H9 (cell line): ENCODE measurements around the gene PFN4. TPM values are rescaled to one million over a fixed set of nuclear protein-coding genes. Genes with fewer than 3 reads are reported as not detected.

Experiments used
- DNase-seq: peaks from one replicate; pipeline ENCODE4 v3.0.0-alpha.2; 2017
- H2AFZ ChIP-seq: one replicate; pipeline ENCODE4 v1.6.1; 2013; ENCODE audit warnings: mild to moderate bottlenecking, low read length, control low read depth, moderate library complexity
- H2AK5ac ChIP-seq: 2 replicates; pipeline ENCODE4 v1.6.1; 2013; ENCODE audit warnings: low read length, control low read depth, mixed read lengths; ENCODE audit not compliant: insufficient read length
- H2BK120ac ChIP-seq: one replicate; pipeline ENCODE4 v1.6.1; 2013; ENCODE audit warnings: low read depth, mild to moderate bottlenecking, low read length, control low read depth, inconsistent platforms; ENCODE audit not compliant: poor library complexity, severe bottlenecking
- H2BK12ac ChIP-seq: 2 replicates; pipeline ENCODE4 v1.6.1; 2013; ENCODE audit warnings: low read length, control low read depth, mixed read lengths, low read depth; ENCODE audit not compliant: insufficient read length
- H2BK15ac ChIP-seq: 2 replicates; pipeline ENCODE4 v1.6.1; 2013; ENCODE audit warnings: low read depth, low read length, control low read depth
- H2BK20ac ChIP-seq: one replicate; pipeline ENCODE4 v1.6.1; 2013; ENCODE audit warnings: low read depth, mild to moderate bottlenecking, low read length, control low read depth, inconsistent platforms; ENCODE audit not compliant: poor library complexity, severe bottlenecking
- H2BK5ac ChIP-seq: 2 replicates; pipeline ENCODE4 v1.6.1; 2013; ENCODE audit warnings: low read length, control low read depth, mixed read lengths; ENCODE audit not compliant: insufficient read length
- H3K14ac ChIP-seq: 2 replicates; pipeline ENCODE4 v1.6.1; 2013; ENCODE audit warnings: low read length, control low read depth; ENCODE audit not compliant: insufficient read depth
- H3K18ac ChIP-seq: 2 replicates; pipeline ENCODE4 v1.6.1; 2013; ENCODE audit warnings: low read depth, mild to moderate bottlenecking, mixed read lengths, low read length, control low read depth; ENCODE audit not compliant: insufficient read length
- H3K23ac ChIP-seq: 2 replicates; pipeline ENCODE4 v1.6.1; 2013; ENCODE audit warnings: low read length, control low read depth, mixed read lengths, low read depth; ENCODE audit not compliant: insufficient read length
- H3K23me2 ChIP-seq: 2 replicates; pipeline ENCODE4 v1.6.1; 2013; ENCODE audit warnings: low read depth, mild to moderate bottlenecking, mixed read lengths, low read length, control low read depth; ENCODE audit not compliant: insufficient read length, poor library complexity, severe bottlenecking
- H3K27ac ChIP-seq: 2 replicates; pipeline ENCODE4 v1.5.1; 2013; ENCODE audit warnings: low read length, control low read depth, mixed read lengths, low read depth; ENCODE audit not compliant: insufficient read length
- H3K27me3 ChIP-seq: 2 replicates; pipeline ENCODE4 v1.6.1; 2013; ENCODE audit warnings: low read length, control low read depth, inconsistent platforms; ENCODE audit not compliant: insufficient read depth
- H3K4ac ChIP-seq: 2 replicates; pipeline ENCODE4 v1.6.1; 2013; ENCODE audit warnings: low read depth, mild to moderate bottlenecking, control low read depth, inconsistent platforms, low read length, moderate library complexity
- H3K4me1 ChIP-seq: 2 replicates; pipeline ENCODE4 v1.6.1; 2013; ENCODE audit warnings: low read length, control low read depth, inconsistent platforms; ENCODE audit not compliant: insufficient read depth
- H3K4me2 ChIP-seq: 2 replicates; pipeline ENCODE4 v1.6.1; 2013; ENCODE audit warnings: low read length, control low read depth, mixed read lengths; ENCODE audit not compliant: insufficient read length, insufficient read depth
- H3K56ac ChIP-seq: 2 replicates; pipeline ENCODE4 v1.6.1; 2013; ENCODE audit warnings: low read depth, mild to moderate bottlenecking, mixed read lengths, low read length, control low read depth; ENCODE audit not compliant: insufficient read length
- H3K79me1 ChIP-seq: 2 replicates; pipeline ENCODE4 v1.6.1; 2013; ENCODE audit warnings: low read depth, mild to moderate bottlenecking, moderate library complexity, low read length, control low read depth, inconsistent platforms; ENCODE audit not compliant: insufficient read depth, poor library complexity, severe bottlenecking
- H3K79me2 ChIP-seq: 2 replicates; pipeline ENCODE4 v1.6.1; 2013; ENCODE audit warnings: low read length, control low read depth, inconsistent platforms; ENCODE audit not compliant: insufficient read depth
- H3K9ac ChIP-seq: 2 replicates; pipeline ENCODE4 v1.6.1; 2013; ENCODE audit warnings: low read length, control low read depth, mixed read lengths; ENCODE audit not compliant: insufficient read length; ENCODE audit errors: extremely low read depth
- H3K9me3 ChIP-seq: one replicate; pipeline ENCODE4 v1.6.1; 2013; ENCODE audit warnings: low read depth, low read length, inconsistent platforms; ENCODE audit not compliant: control insufficient read depth
- H3T11ph ChIP-seq: one replicate; pipeline ENCODE4 v1.6.1; 2013; ENCODE audit warnings: mild to moderate bottlenecking, low read length, control low read depth, inconsistent platforms
- H4K20me1 ChIP-seq: one replicate; pipeline ENCODE4 v1.6.1; 2013; ENCODE audit not compliant: control insufficient read depth, insufficient read length, insufficient read depth
- H4K5ac ChIP-seq: 2 replicates; pipeline ENCODE4 v1.6.1; 2013; ENCODE audit warnings: low read depth, mild to moderate bottlenecking, mixed read lengths, low read length, control low read depth; ENCODE audit not compliant: insufficient read length
- H4K8ac ChIP-seq: replicated peaks from 2 replicates; pipeline ENCODE4 v1.6.1; 2013; ENCODE audit warnings: low read length, control low read depth, mixed read lengths, low read depth; ENCODE audit not compliant: insufficient read length
- H4K91ac ChIP-seq: 2 replicates; pipeline ENCODE4 v1.6.1; 2013; ENCODE audit warnings: low read depth, mild to moderate bottlenecking, moderate library complexity, mixed read lengths, low read length, control low read depth; ENCODE audit not compliant: insufficient read length
- H3K27ac Mint-ChIP-seq, 3 experiments: 2 replicates in 2 of 3; 3 replicates in 1 of 3; pipeline ENCODE4 v1.8.0; 2020 to 2021; ENCODE audit warnings: mixed read lengths in 3 of 3, mild to moderate bottlenecking in 1 of 3, moderate library complexity in 1 of 3
- H3K27me3 Mint-ChIP-seq: 2 replicates; pipeline ENCODE4 v1.8.0; 2021; ENCODE audit warnings: low read depth, mild to moderate bottlenecking, moderate library complexity, mixed read lengths
- H3K36me3 Mint-ChIP-seq, 3 experiments: 2 replicates in 2 of 3; 3 replicates in 1 of 3; pipeline ENCODE4 v1.8.0; 2020 to 2021; ENCODE audit warnings: low read depth in 3 of 3, mixed read lengths in 3 of 3; ENCODE audit not compliant: insufficient read depth in 1 of 3
- H3K4me1 Mint-ChIP-seq, 2 experiments: 2 replicates each; pipeline ENCODE4 v1.8.0; 2020; ENCODE audit warnings: mixed read lengths in 2 of 2
- H3K4me3 Mint-ChIP-seq, 2 experiments: 2 replicates in 1 of 2; 3 replicates in 1 of 2; pipeline ENCODE4 v1.8.0; 2020 to 2021; ENCODE audit warnings: mild to moderate bottlenecking in 2 of 2, mixed read lengths in 2 of 2, moderate library complexity in 1 of 2
- H3K9me3 Mint-ChIP-seq, 2 experiments: 2 replicates in 1 of 2; 3 replicates in 1 of 2; pipeline ENCODE4 v1.8.0; 2020; ENCODE audit warnings: mild to moderate bottlenecking in 2 of 2, mixed read lengths in 2 of 2, moderate library complexity in 1 of 2
- CTCF ChIP-seq: fragments of 200-600 bp; sonication (generic); conservative IDR thresholded peaks from 3 replicates; pipeline ENCODE4 v1.8.0; 2021; ENCODE audit warnings: antibody characterized with exemption, mild to moderate bottlenecking
- WGBS: extraction: QIAGEN DNeasy Blood & Tissue Kit; methylation state at CpG from one replicate; pipeline ENCODE4 v1.1.7; 2013; ENCODE audit warnings: missing lambda C conversion rate, low lambda C conversion rate, mixed read lengths; ENCODE audit not compliant: insufficient read length; ENCODE audit errors: extremely low coverage; 5-methylcytosine and 5-hydroxymethylcytosine counted together
- total RNA-seq: library from RNA; stranded (reverse); gene quantifications from 2 replicates; pipeline ENCODE4 v1.2.1, GENCODE V29; 2021

The PFN4 gene
- total RNA-seq, 1 experiment from 2014 or later, result not detected

GRCh38 chr2:24086241-24086640, 36.9 kb downstream of the PFN4 start:
- Histone ChIP-seq H3K79me1 (no peaks in the 10 kb centered on the region), H3K23ac (no peak overlapping the region), H2BK15ac (no peak overlapping the region), H4K5ac (no peak overlapping the region), H2BK20ac (no peak overlapping the region), H2BK5ac (no peak overlapping the region), H3T11ph (no peak overlapping the region), H3K14ac (no peak overlapping the region), H3K9ac (no peak overlapping the region), H4K8ac (no peak overlapping the region), H2AK5ac (no peak overlapping the region), H3K18ac (no peak overlapping the region), H3K79me2 (no peaks in the 10 kb centered on the region), H3K4me2 (no peak overlapping the region), H2BK12ac (no peak overlapping the region), H2BK120ac (no peak overlapping the region), H2AFZ (no peak overlapping the region), H3K23me2 (peaks cover 15% of the 10 kb centered on the region), H4K91ac (no peak overlapping the region), H3K4ac (no peak overlapping the region), H3K4me1 (peaks cover 2% of the 10 kb centered on the region; the same call in 1 of the 2 replicates), H3K27ac (no peak overlapping the region), H4K20me1 (peaks cover 2% of the 10 kb centered on the region), H3K27me3 (no peaks in the 10 kb centered on the region), H3K9me3 (no peaks in the 10 kb centered on the region), H3K56ac (no peak overlapping the region)
- Mint-ChIP-seq H3K36me3 (peaks cover 10 to 16% (median 15%) of the 10 kb centered on the region in 3 experiments; a peak in 6 of 7 replicates), H3K27me3 (no peaks in the 10 kb centered on the region), H3K9me3 (no peaks in the 10 kb centered on the region), H3K4me3 (no peak overlapping the region), H3K27ac (no peak overlapping the region), H3K4me1 (peaks cover 14 to 19% of the 10 kb centered on the region in 2 experiments)
- WGBS, result no CpG with 5 or more reads among the region's 1 CpG
- DNase-seq, result no peak
- no peak for TF ChIP-seq CTCF
